Endodermal cell (in vitro differentiated cells): ENCODE results near the gene GOLGA6L2. TPM values are rescaled to one million over a fixed set of nuclear protein-coding genes. Genes with fewer than 3 reads are reported as not detected.

Experiments
- DNase-seq: peaks from one replicate; pipeline ENCODE4 v3.0.0-alpha.2; 2017
- H3K27ac ChIP-seq: 2 replicates; pipeline ENCODE4 v1.5.1; 2013; ENCODE audit warnings: mild to moderate bottlenecking, low read depth, low read length, moderate library complexity
- H3K27me3 ChIP-seq: 2 replicates; pipeline ENCODE4 v1.6.1; 2013; ENCODE audit warnings: mild to moderate bottlenecking, low read length, moderate library complexity; ENCODE audit not compliant: insufficient read depth, control insufficient read depth, poor library complexity, severe bottlenecking
- H3K36me3 ChIP-seq: 2 replicates; pipeline ENCODE4 v1.7.0; 2013; ENCODE audit warnings: mild to moderate bottlenecking, low read length, moderate library complexity; ENCODE audit not compliant: control insufficient read depth, insufficient read depth
- H3K4me1 ChIP-seq: one replicate; pipeline ENCODE4 v1.7.0; 2013; ENCODE audit warnings: low read length; ENCODE audit not compliant: control insufficient read depth, insufficient read depth
- H3K4me3 ChIP-seq: 2 replicates; pipeline ENCODE4 v1.5.1; 2013; ENCODE audit warnings: mild to moderate bottlenecking, low read length, moderate library complexity
- H3K9ac ChIP-seq: 2 replicates; pipeline ENCODE4 v1.6.1; 2013; ENCODE audit warnings: mild to moderate bottlenecking, low read length, moderate library complexity; ENCODE audit not compliant: poor library complexity, severe bottlenecking; ENCODE audit errors: extremely low read depth
- H3K9me3 ChIP-seq: 2 replicates; pipeline ENCODE4 v1.6.1; 2013; ENCODE audit warnings: mild to moderate bottlenecking, low read length, moderate library complexity; ENCODE audit not compliant: control insufficient read depth
- H3K27ac Mint-ChIP-seq: 2 replicates; pipeline ENCODE4 v1.8.0; 2020; ENCODE audit warnings: mixed read lengths
- H3K27me3 Mint-ChIP-seq: 2 replicates; pipeline ENCODE4 v1.8.0; 2021; ENCODE audit warnings: mild to moderate bottlenecking, mixed read lengths; ENCODE audit not compliant: insufficient read depth
- H3K36me3 Mint-ChIP-seq: 2 replicates; pipeline ENCODE4 v1.8.0; 2020; ENCODE audit warnings: low read depth, mixed read lengths
- H3K4me1 Mint-ChIP-seq: 2 replicates; pipeline ENCODE4 v1.8.0; 2020; ENCODE audit warnings: mixed read lengths
- H3K4me3 Mint-ChIP-seq: 2 replicates; pipeline ENCODE4 v1.8.0; 2020; ENCODE audit warnings: mild to moderate bottlenecking, moderate library complexity, mixed read lengths
- H3K9me3 Mint-ChIP-seq: 2 replicates; pipeline ENCODE4 v1.8.0; 2020; ENCODE audit warnings: mild to moderate bottlenecking, mixed read lengths
- WGBS, 2 experiments: methylation state at CpG; one replicate each; pipeline versions ENCODE4 v1.1.5 to v1.1.7; 2013; ENCODE audit warnings: missing lambda C conversion rate in 2 of 2, mixed read lengths in 1 of 2; ENCODE audit not compliant: insufficient coverage in 1 of 2, insufficient read length in 1 of 2; 5-methylcytosine and 5-hydroxymethylcytosine counted together
- total RNA-seq, 2 donors: library from RNA; stranded (reverse); fragmentation: NEBNext Ultra II Directional in 1 of 2; extraction: Animal tissue kit (Norgen Biotek cat#: 25700) in 1 of 2; gene quantifications; 2 replicates in 1 of 2; 3 replicates in 1 of 2; pipeline ENCODE4 v1.2.1, GENCODE V29; 2021
- TF ChIP-seq, protein P1 (sequence below): fragments of 200-600 bp; sonication (generic); conservative IDR thresholded peaks from 2 replicates; pipeline ENCODE4 v1.5.0; 2021; ENCODE audit warnings: antibody characterized with exemption, mild to moderate bottlenecking

GOLGA6L2 gene
- total RNA-seq, 2 donors from 2014 or later: not detected

- H3K9me3 ChIP-seq: peaks cover 7% of the 10 kb centered on the region
- 90 to 99% methylated on average over 2 to 3 of the region's 3 CpGs for WGBS, 2 experiments
- no peak overlapping the region for H3K4me3 ChIP-seq
- DNase-seq: no peak
- H3K36me3 ChIP-seq: no peaks in the 10 kb centered on the region
- H3K9ac ChIP-seq: no peak overlapping the region
- no peaks in the 10 kb centered on the region for H3K27me3 Mint-ChIP-seq
- H3K27me3 ChIP-seq: no peaks in the 10 kb centered on the region
- TF ChIP-seq, protein P1, sequence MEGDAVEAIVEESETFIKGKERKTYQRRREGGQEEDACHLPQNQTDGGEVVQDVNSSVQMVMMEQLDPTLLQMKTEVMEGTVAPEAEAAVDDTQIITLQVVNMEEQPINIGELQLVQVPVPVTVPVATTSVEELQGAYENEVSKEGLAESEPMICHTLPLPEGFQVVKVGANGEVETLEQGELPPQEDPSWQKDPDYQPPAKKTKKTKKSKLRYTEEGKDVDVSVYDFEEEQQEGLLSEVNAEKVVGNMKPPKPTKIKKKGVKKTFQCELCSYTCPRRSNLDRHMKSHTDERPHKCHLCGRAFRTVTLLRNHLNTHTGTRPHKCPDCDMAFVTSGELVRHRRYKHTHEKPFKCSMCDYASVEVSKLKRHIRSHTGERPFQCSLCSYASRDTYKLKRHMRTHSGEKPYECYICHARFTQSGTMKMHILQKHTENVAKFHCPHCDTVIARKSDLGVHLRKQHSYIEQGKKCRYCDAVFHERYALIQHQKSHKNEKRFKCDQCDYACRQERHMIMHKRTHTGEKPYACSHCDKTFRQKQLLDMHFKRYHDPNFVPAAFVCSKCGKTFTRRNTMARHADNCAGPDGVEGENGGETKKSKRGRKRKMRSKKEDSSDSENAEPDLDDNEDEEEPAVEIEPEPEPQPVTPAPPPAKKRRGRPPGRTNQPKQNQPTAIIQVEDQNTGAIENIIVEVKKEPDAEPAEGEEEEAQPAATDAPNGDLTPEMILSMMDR: no peak
- no peaks in the 10 kb centered on the region for H3K4me1 ChIP-seq
- no peaks in the 10 kb centered on the region for H3K4me1 Mint-ChIP-seq
- no peak overlapping the region for H3K4me3 Mint-ChIP-seq
- H3K36me3 Mint-ChIP-seq: no peaks in the 10 kb centered on the region
- H3K9me3 Mint-ChIP-seq: peaks cover 26% of the 10 kb centered on the region
- no peak overlapping the region for H3K27ac Mint-ChIP-seq
- no peak overlapping the region for H3K27ac ChIP-seq
These were observed 35.9 kb upstream of the GOLGA6L2 start for GRCh38 chr15:23482764-23483489.

DNA sequence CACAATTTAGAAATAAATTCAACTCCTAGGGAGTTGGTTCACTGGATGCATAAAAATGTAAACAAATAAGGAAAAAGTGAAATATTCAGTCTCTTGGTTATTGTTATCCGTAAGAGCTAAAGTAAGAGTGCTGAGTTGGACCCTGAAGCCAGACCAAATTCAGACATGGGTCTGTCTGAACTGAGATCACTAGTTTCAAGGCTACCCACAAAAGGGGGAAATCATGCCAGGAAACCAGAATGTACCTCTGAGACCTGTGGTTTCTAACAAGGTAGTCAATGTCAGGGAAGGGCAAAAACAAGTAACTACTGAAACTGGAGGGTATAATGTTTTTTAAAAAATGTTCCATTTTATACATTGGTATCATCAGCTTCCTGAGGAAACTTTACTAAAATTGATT is 35.2 kb upstream of the GOLGA6L2 start:
- 90 to 91% methylated on average over 1 of the region's 1 CpG for WGBS, 2 experiments
- TF ChIP-seq, protein P1: no peak
- Mint-ChIP-seq H3K27ac (no peak overlapping the region), H3K4me3 (no peak overlapping the region), H3K4me1 (no peaks in the 10 kb centered on the region), H3K27me3 (no peaks in the 10 kb centered on the region), H3K9me3 (peaks cover 29% of the 10 kb centered on the region), H3K36me3 (no peaks in the 10 kb centered on the region)
- Histone ChIP-seq H3K36me3 (no peaks in the 10 kb centered on the region), H3K4me3 (no peak overlapping the region), H3K9ac (no peak overlapping the region), H3K4me1 (no peaks in the 10 kb centered on the region), H3K27me3 (no peaks in the 10 kb centered on the region), H3K9me3 (peaks cover 7% of the 10 kb centered on the region), H3K27ac (no peak overlapping the region)
- DNase-seq: no peak

DNA sequence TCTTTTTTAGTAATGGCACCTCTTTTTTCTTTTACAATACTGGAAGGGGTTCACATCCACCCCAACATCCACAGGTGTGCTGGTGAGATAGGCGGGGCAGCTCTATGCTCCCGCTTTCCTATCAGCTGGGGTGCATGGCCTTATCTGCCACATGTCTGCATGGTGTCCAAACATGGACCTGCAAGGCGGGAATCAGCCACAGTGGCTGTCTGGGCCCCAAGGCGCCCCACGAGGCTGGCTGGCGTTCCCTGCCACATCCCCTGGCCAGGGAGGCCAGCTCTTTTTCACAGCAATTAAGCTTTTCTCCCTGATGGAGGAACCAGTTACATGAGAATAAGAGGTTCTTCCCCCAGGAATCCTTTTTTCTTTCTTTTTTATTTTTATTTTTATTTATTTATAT is 30.9 kb upstream of the GOLGA6L2 start:
- no peak overlapping the region for H3K9ac ChIP-seq
- Mint-ChIP-seq H3K27me3 (no peaks in the 10 kb centered on the region), H3K9me3 (peaks cover 50% of the 10 kb centered on the region), H3K4me1 (no peaks in the 10 kb centered on the region), H3K36me3 (no peaks in the 10 kb centered on the region), H3K27ac (no peak overlapping the region), H3K4me3 (no peak overlapping the region)
- no peak overlapping the region for H3K27ac ChIP-seq
- H3K9me3 ChIP-seq: peaks cover 17% of the 10 kb centered on the region
- no peaks in the 10 kb centered on the region for H3K36me3 ChIP-seq
- TF ChIP-seq, protein P1: no peak
- no peak overlapping the region for H3K4me3 ChIP-seq
- WGBS, 2 experiments: 89 to 100% methylated on average over 2 to 6 of the region's 6 CpGs
- no peaks in the 10 kb centered on the region for H3K27me3 ChIP-seq
- H3K4me1 ChIP-seq: no peaks in the 10 kb centered on the region
- no peak for DNase-seq
